ENCODE results near the gene JAKMIP1.

DNA sequence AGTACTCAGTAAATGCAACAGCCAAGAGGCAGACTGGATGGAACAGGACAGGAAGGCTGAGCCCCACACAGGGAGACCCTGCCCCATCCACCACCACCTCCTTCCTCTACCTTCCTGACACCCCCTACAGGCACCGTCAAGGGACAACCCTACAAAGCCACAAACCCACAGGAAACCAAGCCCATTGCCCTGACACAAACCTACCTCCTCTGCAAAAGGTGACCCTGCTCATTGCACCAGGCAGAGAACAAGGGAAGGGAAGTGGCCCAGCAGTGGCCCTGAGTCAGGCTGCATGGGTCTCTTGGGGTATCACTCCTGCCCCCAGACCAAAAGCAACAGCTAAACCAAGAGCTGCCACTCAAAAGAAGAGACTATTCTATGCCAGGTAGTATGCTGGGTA lies 21.0 kb downstream of the JAKMIP1 start:
- no peak for TF ChIP-seq SUZ12 (IDR thresholded peaks at IDR 0.05; ENCODE audit: extremely low read depth, insufficient read depth, insufficient read length)
- TF ChIP-seq YY1 (IDR thresholded peaks at IDR 0.05; ENCODE audit: insufficient read depth, insufficient read length): no peak

All from NT2/D1 (cell line).